ENCODE measurements around the gene STX10.

Gene STX10

GRCh38 chr19:13102666-13103580 is 47.3 kb downstream of the STX10 start, which contains the start of gene LYL1:
LYL1 (minus strand) TSS chr19:13102858; CDS start chr19:13101171, 1,687 bp downstream.
- H3K27ac ChIP-seq = no peak within 1 kb of the TSS
- DNase-seq (ENCODE audit: low read depth, low spot score) = no peak

GRCh38 chr19:13102416-13102665 is 47.8 kb downstream of the STX10 start:
- no peak for DNase-seq (ENCODE audit: low read depth, low spot score)
- H3K27ac ChIP-seq = no peak overlapping the region

GRCh38 chr19:13101590-13102415 is 48.4 kb downstream of the STX10 start:
- DNase-seq (ENCODE audit: low read depth, low spot score) = no peak
- H3K27ac ChIP-seq = no peak overlapping the region

- no peak for DNase-seq (ENCODE audit: low read depth, low spot score)
- no peak overlapping the region for H3K27ac ChIP-seq
Observed at GRCh38 chr19:13100841-13101589, 49.2 kb downstream of the STX10 start.

GRCh38 chr19:13100031-13100588 is 50.1 kb downstream of the STX10 start:
- no peak overlapping the region for H3K27ac ChIP-seq
- DNase-seq (ENCODE audit: low read depth, low spot score) = no peak

- no peak overlapping the region for H3K27ac ChIP-seq
- no peak for DNase-seq (ENCODE audit: low read depth, low spot score)
Observed at GRCh38 chr19:13099073-13099999, 50.8 kb downstream of the STX10 start.

GRCh38 chr19:13098277-13099072 is 51.7 kb downstream of the STX10 start:
- no peak overlapping the region for H3K27ac ChIP-seq
- no peak for DNase-seq (ENCODE audit: low read depth, low spot score)

GRCh38 chr19:13097463-13098258 is 52.5 kb downstream of the STX10 start:
- H3K27ac ChIP-seq = no peak overlapping the region
- no peak for DNase-seq (ENCODE audit: low read depth, low spot score)

- H3K27ac ChIP-seq = no peak overlapping the region
- no peak for DNase-seq (ENCODE audit: low read depth, low spot score)
Observed at GRCh38 chr19:13097033-13097462, 53.1 kb downstream of the STX10 start.

- no peak for DNase-seq (ENCODE audit: low read depth, low spot score)
- H3K27ac ChIP-seq = no peak overlapping the region
Observed at GRCh38 chr19:13095934-13096927, 53.9 kb downstream of the STX10 start.

GRCh38 chr19:13095393-13095784 is 54.8 kb downstream of the STX10 start:
- DNase-seq (ENCODE audit: low read depth, low spot score) = no peak
- H3K27ac ChIP-seq = no peak overlapping the region

- DNase-seq (ENCODE audit: low read depth, low spot score) = no peak
- H3K27ac ChIP-seq = no peak overlapping the region
Observed at GRCh38 chr19:13094771-13095392, 55.3 kb downstream of the STX10 start.

GRCh38 chr19:13094106-13094504 is 56.1 kb downstream of the STX10 start:
- H3K27ac ChIP-seq = no peak overlapping the region
- no peak for DNase-seq (ENCODE audit: low read depth, low spot score)
